Sigmoid colon (tissue), 4 donors: Measurements from ENCODE around the gene CDIPT.

Experiments used
- EP300 ChIP-seq, 4 donors: sonication (generic); formaldehyde crosslinking; IDR thresholded peaks; one replicate each; pipeline ENCODE4 v1.6.1; 2017; ENCODE audit warnings: antibody characterized with exemption in 4 of 4
- POLR2A ChIP-seq, 2 donors: fragments of 450-650 bp; IDR thresholded peaks; one replicate each; pipeline ENCODE4 v1.6.1; 2016; ENCODE audit warnings: antibody characterized with exemption in 2 of 2, mild to moderate bottlenecking in 2 of 2, moderate library complexity in 2 of 2
- POLR2AphosphoS5 ChIP-seq, 4 donors: sonication (generic); formaldehyde crosslinking; IDR thresholded peaks; one replicate each; pipeline ENCODE4 v1.6.1; 2017; ENCODE audit warnings: antibody characterized with exemption in 4 of 4
- TF ChIP-seq, protein P1 (sequence below), 4 experiments: fragments of 450-650 bp in 3 of 4; fragments of 200-600 bp in 1 of 4; IDR thresholded peaks; one replicate each; pipeline ENCODE4 v1.5.1; 2016 to 2019; ENCODE audit warnings: antibody characterized with exemption in 4 of 4, mild to moderate bottlenecking in 3 of 4, moderate library complexity in 2 of 4

DNA sequence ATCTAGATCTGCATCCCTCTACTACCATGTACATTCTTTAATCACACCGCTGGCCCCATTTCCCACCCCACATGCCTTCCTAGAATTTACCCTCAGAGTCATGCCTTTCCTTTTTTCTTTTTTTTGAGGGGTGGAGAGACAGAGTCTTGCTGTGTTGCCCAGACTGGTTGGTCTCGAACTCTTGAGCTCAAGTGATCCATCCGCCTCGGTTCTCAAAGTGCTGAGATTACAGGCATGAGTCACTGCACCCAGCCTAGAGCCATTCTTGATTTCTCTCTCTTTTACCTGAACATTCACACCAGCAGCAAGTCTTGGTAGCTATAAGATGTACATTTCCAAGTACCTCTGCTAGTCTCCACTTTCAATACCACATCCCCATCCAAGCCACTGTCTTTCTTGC lies 44.9 kb downstream of the CDIPT start:
- TF ChIP-seq, protein P1, sequence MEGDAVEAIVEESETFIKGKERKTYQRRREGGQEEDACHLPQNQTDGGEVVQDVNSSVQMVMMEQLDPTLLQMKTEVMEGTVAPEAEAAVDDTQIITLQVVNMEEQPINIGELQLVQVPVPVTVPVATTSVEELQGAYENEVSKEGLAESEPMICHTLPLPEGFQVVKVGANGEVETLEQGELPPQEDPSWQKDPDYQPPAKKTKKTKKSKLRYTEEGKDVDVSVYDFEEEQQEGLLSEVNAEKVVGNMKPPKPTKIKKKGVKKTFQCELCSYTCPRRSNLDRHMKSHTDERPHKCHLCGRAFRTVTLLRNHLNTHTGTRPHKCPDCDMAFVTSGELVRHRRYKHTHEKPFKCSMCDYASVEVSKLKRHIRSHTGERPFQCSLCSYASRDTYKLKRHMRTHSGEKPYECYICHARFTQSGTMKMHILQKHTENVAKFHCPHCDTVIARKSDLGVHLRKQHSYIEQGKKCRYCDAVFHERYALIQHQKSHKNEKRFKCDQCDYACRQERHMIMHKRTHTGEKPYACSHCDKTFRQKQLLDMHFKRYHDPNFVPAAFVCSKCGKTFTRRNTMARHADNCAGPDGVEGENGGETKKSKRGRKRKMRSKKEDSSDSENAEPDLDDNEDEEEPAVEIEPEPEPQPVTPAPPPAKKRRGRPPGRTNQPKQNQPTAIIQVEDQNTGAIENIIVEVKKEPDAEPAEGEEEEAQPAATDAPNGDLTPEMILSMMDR (IDR thresholded peaks at IDR 0.05): no peak
- TF ChIP-seq POLR2AphosphoS5 (IDR thresholded peaks at IDR 0.05) (no peak), POLR2A (IDR thresholded peaks at IDR 0.05) (no peak), EP300 (IDR thresholded peaks at IDR 0.05) (no peak)
